Hepatocyte (in vitro differentiated cells): ENCODE measurements around the gene KYAT1. TPM values are rescaled to one million over a fixed set of nuclear protein-coding genes. Genes with fewer than 3 reads are reported as not detected.

Experiments used
- DNase-seq: peaks from one replicate; pipeline ENCODE4 v3.0.0-alpha.2; 2016; ENCODE audit warnings: low spot score
- H2AFZ ChIP-seq: fragments of 200-600 bp; sonication (generic); 2 replicates; pipeline ENCODE4 v1.6.0; 2016; ENCODE audit warnings: antibody characterized with exemption, mild to moderate bottlenecking
- H3K27ac ChIP-seq: fragments of 200-600 bp; sonication (generic); 2 replicates; pipeline ENCODE4 v1.5.1; 2016; ENCODE audit warnings: mild to moderate bottlenecking
- H3K27me3 ChIP-seq: fragments of 200-600 bp; sonication (generic); 2 replicates; pipeline ENCODE4 v1.6.1; 2016
- H3K36me3 ChIP-seq: fragments of 200-600 bp; sonication (generic); replicated peaks from 2 replicates; pipeline ENCODE4 v1.5.1; 2016; ENCODE audit warnings: low read depth; ENCODE audit not compliant: insufficient read depth
- H3K4me1 ChIP-seq: fragments of 200-600 bp; sonication (generic); 2 replicates; pipeline ENCODE4 v1.5.1; 2016; ENCODE audit warnings: mild to moderate bottlenecking, moderate library complexity; ENCODE audit not compliant: insufficient read depth
- H3K4me2 ChIP-seq: fragments of 200-600 bp; sonication (generic); 2 replicates; pipeline ENCODE4 v1.6.0; 2016
- H3K4me3 ChIP-seq: fragments of 200-600 bp; sonication (generic); 2 replicates; pipeline ENCODE4 v1.5.1; 2016; ENCODE audit warnings: mild to moderate bottlenecking
- H3K79me2 ChIP-seq: fragments of 200-600 bp; sonication (generic); 2 replicates; pipeline ENCODE4 v1.6.0; 2017; ENCODE audit warnings: mild to moderate bottlenecking
- H3K9me2 ChIP-seq: fragments of 200-600 bp; sonication (generic); replicated peaks from 2 replicates; pipeline ENCODE4 v1.6.0; 2017; ENCODE audit warnings: mild to moderate bottlenecking; ENCODE audit not compliant: insufficient read depth
- H3K9me3 ChIP-seq: fragments of 200-600 bp; sonication (generic); 2 replicates; pipeline ENCODE4 v1.5.1; 2016; ENCODE audit warnings: low read depth, mild to moderate bottlenecking
- H4K20me1 ChIP-seq: fragments of 200-600 bp; sonication (generic); 2 replicates; pipeline ENCODE4 v1.6.0; 2016; ENCODE audit warnings: mild to moderate bottlenecking; ENCODE audit not compliant: insufficient read depth, poor library complexity, severe bottlenecking
- CTCF ChIP-seq: fragments of 200-600 bp; sonication (generic); IDR thresholded peaks from 2 replicates; pipeline ENCODE4 v1.5.1; 2016; ENCODE audit warnings: antibody characterized with exemption, mild to moderate bottlenecking; ENCODE audit not compliant: poor library complexity
- EZH2 ChIP-seq: fragments of 200-600 bp; sonication (generic); IDR thresholded peaks from 2 replicates; pipeline ENCODE4 v1.6.1; 2016; ENCODE audit warnings: antibody characterized with exemption, mild to moderate bottlenecking, borderline replicate concordance
- EZH2phosphoT487 ChIP-seq: fragments of 200-600 bp; sonication (generic); IDR thresholded peaks from one replicate; pipeline ENCODE4 v1.6.1; 2018; ENCODE audit warnings: antibody characterized with exemption, mild to moderate bottlenecking, low read depth, moderate library complexity; ENCODE audit not compliant: unreplicated experiment, severe bottlenecking
- WGBS: methylation state at CpG from one replicate; pipeline ENCODE4 v1.1.6; 2016; ENCODE audit warnings: low lambda C conversion rate; ENCODE audit errors: missing lambda C conversion rate; 5-methylcytosine and 5-hydroxymethylcytosine counted together
- polyA plus RNA-seq: library from polyadenylated mRNA; unstranded; fragments of >200 nt; fragmentation: Nextera tagmentation; extraction: Ambion mirVana; gene quantifications from 2 replicates; pipeline ENCODE4 v1.2.1, GENCODE V29; 2016
- total RNA-seq: library from RNA; depleted of rRNA; stranded (reverse); fragments of >200 nt; gene quantifications from 2 replicates; pipeline ENCODE4 v1.2.3, GENCODE V29; 2014

KYAT1 gene
- total and polyA plus RNA-seq, 2 experiments from 2014 or later, result 5.1 to 8.7 TPM

GRCh38 chr9:128818099-128818838 is 63.5 kb downstream of the KYAT1 start, which contains the start of gene ENDOG:
Gene ENDOG (plus strand): TSS chr9:128818500. CDS start chr9:128818685, 185 bp downstream.
- Histone ChIP-seq H3K27ac (peak within 1 kb of the TSS; percentile 74), H3K9me2 (no peaks in the 10 kb centered on the region), H3K36me3 (no peaks in the 10 kb centered on the region), H3K4me1 (peaks cover 7% of the 10 kb centered on the region), H3K27me3 (no peaks in the 10 kb centered on the region), H3K4me3 (peak within 1 kb of the TSS; percentile 67), H3K9me3 (no peaks in the 10 kb centered on the region), H2AFZ (peak within 1 kb of the TSS; percentile 76), H3K4me2 (peak within 1 kb of the TSS; percentile 98), H4K20me1 (no peaks in the 10 kb centered on the region), H3K79me2 (peaks cover 3% of the 10 kb centered on the region)
- DNase-seq, result peak; percentile 99
- 0% methylated on average over 47 of the region's 70 CpGs for WGBS
- TF ChIP-seq EZH2, result no peak
- TF ChIP-seq CTCF, result peak; percentile 93

- H3K27ac ChIP-seq, result no peak overlapping the region
- 95% methylated on average over 5 of the region's 5 CpGs for WGBS
- no peak for TF ChIP-seq CTCF
- no peak for TF ChIP-seq EZH2
- no peak for TF ChIP-seq EZH2phosphoT487
- H3K27me3 ChIP-seq, result no peaks in the 10 kb centered on the region
- no peak overlapping the region for H2AFZ ChIP-seq
- H3K79me2 ChIP-seq, result no peaks in the 10 kb centered on the region
- no peaks in the 10 kb centered on the region for H3K4me1 ChIP-seq
- H3K9me3 ChIP-seq, result no peaks in the 10 kb centered on the region
- no peaks in the 10 kb centered on the region for H4K20me1 ChIP-seq
- no peak for DNase-seq
- no peak overlapping the region for H3K4me2 ChIP-seq
- H3K9me2 ChIP-seq, result no peaks in the 10 kb centered on the region
- H3K4me3 ChIP-seq, result no peak overlapping the region
- no peaks in the 10 kb centered on the region for H3K36me3 ChIP-seq
Measured at GRCh38 chr9:128810873-128811272, 70.9 kb downstream of the KYAT1 start.

GRCh38 chr9:128809831-128810230 is 71.9 kb downstream of the KYAT1 start:
- TF ChIP-seq EZH2 (no peak), EZH2phosphoT487 (no peak), CTCF (no peak)
- DNase-seq, result no peak
- Histone ChIP-seq H3K4me3 (no peak overlapping the region), H3K9me2 (no peaks in the 10 kb centered on the region), H4K20me1 (no peaks in the 10 kb centered on the region), H3K36me3 (no peaks in the 10 kb centered on the region), H3K4me2 (no peak overlapping the region), H2AFZ (no peak overlapping the region), H3K9me3 (no peaks in the 10 kb centered on the region), H3K4me1 (no peaks in the 10 kb centered on the region), H3K79me2 (no peaks in the 10 kb centered on the region), H3K27me3 (no peaks in the 10 kb centered on the region), H3K27ac (no peak overlapping the region)
- WGBS, result 70% methylated on average over 2 of the region's 2 CpGs
